H1 (cell line): ENCODE measurements around the gene SHMT2. TPM values are rescaled to one million over a fixed set of nuclear protein-coding genes. Genes with fewer than 3 reads are reported as not detected.

ENCODE experiments used
- EP300 ChIP-seq, 2 experiments: IDR thresholded peaks; 1 replicate in 1 of 2; 2 replicates in 1 of 2; pipeline ENCODE4 v1.6.1; 2011 to 2012; ENCODE audit warnings: low read depth in 2 of 2, low read length in 2 of 2, mild to moderate bottlenecking in 2 of 2, borderline replicate concordance in 1 of 2, inconsistent platforms in 1 of 2, moderate library complexity in 1 of 2
- polyA plus RNA-seq, 7 experiments: library from polyadenylated mRNA; depleted of rRNA in 3 of 7; stranded (reverse) in 5 of 7; unstranded in 2 of 7; fragments of >200 nt in 5 of 7; fragments of 200-250 nt in 2 of 7; gene quantifications; 1 replicate in 5 of 7; 2 replicates in 1 of 7; 4 replicates in 1 of 7; pipeline versions ENCODE4 v1.2.1 to v1.2.3, GENCODE V29; 2011 to 2013; ENCODE audit warnings: missing spikeins in 2 of 7, mixed read lengths in 2 of 7
- total RNA-seq: library from RNA; stranded (reverse); fragmentation: NEBNext Ultra II Directional; extraction: Animal tissue kit (Norgen Biotek cat#: 25700); gene quantifications from 2 replicates; pipeline ENCODE4 v1.2.1, GENCODE V29; 2021
- TF ChIP-seq, protein P1 (sequence below): fragments of 300-600 bp; sonication (generic); IDR thresholded peaks from 2 replicates; pipeline ENCODE4 v1.7.1; 2012; ENCODE audit warnings: low read length, moderate library complexity, mild to moderate bottlenecking, inconsistent platforms; ENCODE audit not compliant: insufficient replicate concordance

Gene SHMT2
- total and polyA plus RNA-seq, 2 of the 8 experiments (the other 6 are each of a cell fraction or from before 2014, with no cell fraction given): 274 to 520 TPM

DNA sequence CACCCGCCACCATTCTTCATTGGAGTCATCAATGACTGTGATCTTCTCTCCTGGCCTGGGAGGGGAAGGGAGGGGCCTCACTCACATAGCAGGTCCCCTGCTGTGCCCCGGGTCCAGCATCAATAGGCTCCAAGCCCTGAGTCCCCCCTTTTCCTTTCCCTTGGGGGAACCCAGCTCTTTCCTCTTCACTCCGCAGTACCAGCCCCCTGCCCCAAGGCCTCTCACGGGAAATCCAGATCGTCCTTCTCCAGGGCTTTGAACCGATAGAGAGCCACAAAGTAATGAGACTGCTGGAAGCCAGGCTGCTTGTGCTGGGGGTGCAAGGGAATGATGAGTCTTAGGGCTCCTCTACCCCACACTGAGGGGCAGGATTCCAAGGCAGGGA is 14.8 kb downstream of the SHMT2 start (continued):
- TF ChIP-seq, protein P1, sequence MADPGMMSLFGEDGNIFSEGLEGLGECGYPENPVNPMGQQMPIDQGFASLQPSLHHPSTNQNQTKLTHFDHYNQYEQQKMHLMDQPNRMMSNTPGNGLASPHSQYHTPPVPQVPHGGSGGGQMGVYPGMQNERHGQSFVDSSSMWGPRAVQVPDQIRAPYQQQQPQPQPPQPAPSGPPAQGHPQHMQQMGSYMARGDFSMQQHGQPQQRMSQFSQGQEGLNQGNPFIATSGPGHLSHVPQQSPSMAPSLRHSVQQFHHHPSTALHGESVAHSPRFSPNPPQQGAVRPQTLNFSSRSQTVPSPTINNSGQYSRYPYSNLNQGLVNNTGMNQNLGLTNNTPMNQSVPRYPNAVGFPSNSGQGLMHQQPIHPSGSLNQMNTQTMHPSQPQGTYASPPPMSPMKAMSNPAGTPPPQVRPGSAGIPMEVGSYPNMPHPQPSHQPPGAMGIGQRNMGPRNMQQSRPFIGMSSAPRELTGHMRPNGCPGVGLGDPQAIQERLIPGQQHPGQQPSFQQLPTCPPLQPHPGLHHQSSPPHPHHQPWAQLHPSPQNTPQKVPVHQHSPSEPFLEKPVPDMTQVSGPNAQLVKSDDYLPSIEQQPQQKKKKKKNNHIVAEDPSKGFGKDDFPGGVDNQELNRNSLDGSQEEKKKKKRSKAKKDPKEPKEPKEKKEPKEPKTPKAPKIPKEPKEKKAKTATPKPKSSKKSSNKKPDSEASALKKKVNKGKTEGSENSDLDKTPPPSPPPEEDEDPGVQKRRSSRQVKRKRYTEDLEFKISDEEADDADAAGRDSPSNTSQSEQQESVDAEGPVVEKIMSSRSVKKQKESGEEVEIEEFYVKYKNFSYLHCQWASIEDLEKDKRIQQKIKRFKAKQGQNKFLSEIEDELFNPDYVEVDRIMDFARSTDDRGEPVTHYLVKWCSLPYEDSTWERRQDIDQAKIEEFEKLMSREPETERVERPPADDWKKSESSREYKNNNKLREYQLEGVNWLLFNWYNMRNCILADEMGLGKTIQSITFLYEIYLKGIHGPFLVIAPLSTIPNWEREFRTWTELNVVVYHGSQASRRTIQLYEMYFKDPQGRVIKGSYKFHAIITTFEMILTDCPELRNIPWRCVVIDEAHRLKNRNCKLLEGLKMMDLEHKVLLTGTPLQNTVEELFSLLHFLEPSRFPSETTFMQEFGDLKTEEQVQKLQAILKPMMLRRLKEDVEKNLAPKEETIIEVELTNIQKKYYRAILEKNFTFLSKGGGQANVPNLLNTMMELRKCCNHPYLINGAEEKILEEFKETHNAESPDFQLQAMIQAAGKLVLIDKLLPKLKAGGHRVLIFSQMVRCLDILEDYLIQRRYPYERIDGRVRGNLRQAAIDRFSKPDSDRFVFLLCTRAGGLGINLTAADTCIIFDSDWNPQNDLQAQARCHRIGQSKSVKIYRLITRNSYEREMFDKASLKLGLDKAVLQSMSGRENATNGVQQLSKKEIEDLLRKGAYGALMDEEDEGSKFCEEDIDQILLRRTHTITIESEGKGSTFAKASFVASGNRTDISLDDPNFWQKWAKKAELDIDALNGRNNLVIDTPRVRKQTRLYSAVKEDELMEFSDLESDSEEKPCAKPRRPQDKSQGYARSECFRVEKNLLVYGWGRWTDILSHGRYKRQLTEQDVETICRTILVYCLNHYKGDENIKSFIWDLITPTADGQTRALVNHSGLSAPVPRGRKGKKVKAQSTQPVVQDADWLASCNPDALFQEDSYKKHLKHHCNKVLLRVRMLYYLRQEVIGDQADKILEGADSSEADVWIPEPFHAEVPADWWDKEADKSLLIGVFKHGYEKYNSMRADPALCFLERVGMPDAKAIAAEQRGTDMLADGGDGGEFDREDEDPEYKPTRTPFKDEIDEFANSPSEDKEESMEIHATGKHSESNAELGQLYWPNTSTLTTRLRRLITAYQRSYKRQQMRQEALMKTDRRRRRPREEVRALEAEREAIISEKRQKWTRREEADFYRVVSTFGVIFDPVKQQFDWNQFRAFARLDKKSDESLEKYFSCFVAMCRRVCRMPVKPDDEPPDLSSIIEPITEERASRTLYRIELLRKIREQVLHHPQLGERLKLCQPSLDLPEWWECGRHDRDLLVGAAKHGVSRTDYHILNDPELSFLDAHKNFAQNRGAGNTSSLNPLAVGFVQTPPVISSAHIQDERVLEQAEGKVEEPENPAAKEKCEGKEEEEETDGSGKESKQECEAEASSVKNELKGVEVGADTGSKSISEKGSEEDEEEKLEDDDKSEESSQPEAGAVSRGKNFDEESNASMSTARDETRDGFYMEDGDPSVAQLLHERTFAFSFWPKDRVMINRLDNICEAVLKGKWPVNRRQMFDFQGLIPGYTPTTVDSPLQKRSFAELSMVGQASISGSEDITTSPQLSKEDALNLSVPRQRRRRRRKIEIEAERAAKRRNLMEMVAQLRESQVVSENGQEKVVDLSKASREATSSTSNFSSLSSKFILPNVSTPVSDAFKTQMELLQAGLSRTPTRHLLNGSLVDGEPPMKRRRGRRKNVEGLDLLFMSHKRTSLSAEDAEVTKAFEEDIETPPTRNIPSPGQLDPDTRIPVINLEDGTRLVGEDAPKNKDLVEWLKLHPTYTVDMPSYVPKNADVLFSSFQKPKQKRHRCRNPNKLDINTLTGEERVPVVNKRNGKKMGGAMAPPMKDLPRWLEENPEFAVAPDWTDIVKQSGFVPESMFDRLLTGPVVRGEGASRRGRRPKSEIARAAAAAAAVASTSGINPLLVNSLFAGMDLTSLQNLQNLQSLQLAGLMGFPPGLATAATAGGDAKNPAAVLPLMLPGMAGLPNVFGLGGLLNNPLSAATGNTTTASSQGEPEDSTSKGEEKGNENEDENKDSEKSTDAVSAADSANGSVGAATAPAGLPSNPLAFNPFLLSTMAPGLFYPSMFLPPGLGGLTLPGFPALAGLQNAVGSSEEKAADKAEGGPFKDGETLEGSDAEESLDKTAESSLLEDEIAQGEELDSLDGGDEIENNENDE: no peak
- TF ChIP-seq EP300 (IDR thresholded peaks at IDR 0.05; ENCODE audit: borderline replicate concordance in 1 of 2, low read depth in 2 of 2, low read length in 2 of 2): no peak
